K562 (cell line): Measurements from ENCODE around the gene CREB3L2. TPM values are rescaled to one million over a fixed set of nuclear protein-coding genes. Genes with fewer than 3 reads are reported as not detected.
A peak's percentile ranks its signal among the peaks of the same experiment; 100 is the strongest.

Source experiments
- ATAC-seq: fragments of 200-7000 bp; cut with Tn5 transposase; 3 replicates; pipeline ENCODE4 v1.9.1; 2020; ENCODE audit warnings: moderate library complexity
- BruUV-seq: library from RNA; stranded (reverse); fragments of 400-500 nt; replicated peaks from 2 replicates; lab custom pipeline; 2021; lab: Mats Ljungman, UMichigan
- CTCF ChIA-PET: fragments of 300-600 bp; formaldehyde crosslinking; extraction: SDS; loops from one replicate; lab custom pipeline; 2021; ENCODE audit warnings: low intra/inter-chr PET ratio; lab: Yijun Ruan, JAX
- POLR2A ChIA-PET: fragments of 300-600, 350-650 bp; sonication (Branson Sonifier 250); formaldehyde crosslinking; extraction: SDS; loops from one replicate; lab custom pipeline; 2021; ENCODE audit warnings: antibody characterized with exemption, inconsistent platforms; lab: Yijun Ruan, JAX
- DNase-seq, 4 experiments: peaks; one replicate each; pipeline versions ENCODE4 v3.0.0 to v3.0.0-alpha.2; 2011 to 2018; ENCODE audit warnings: low spot score in 3 of 4, mixed read lengths in 3 of 4; ENCODE audit errors: extremely low read depth in 1 of 4
- FAIRE-seq: peaks from 2 replicates; lab custom pipeline; 2011; peaks lifted over from hg19 to GRCh38; lab: Jason Lieb, UNC
- H2AFZ ChIP-seq: 2 replicates; pipeline ENCODE4 v1.6.0; 2011; ENCODE audit warnings: low read depth, low read length, control low read depth, inconsistent platforms
- H3K27ac ChIP-seq: fragments of 200-600 bp; 3 replicates; pipeline ENCODE4 v1.8.0; 2011; ENCODE audit warnings: low read depth, mild to moderate bottlenecking, control low read depth, inconsistent platforms, low read length, moderate library complexity, mixed read lengths; ENCODE audit errors: extremely low read depth
- H3K27me3 ChIP-seq, 2 experiments: fragments of 300-600 bp in 1 of 2; 2 replicates in 1 of 2; 3 replicates in 1 of 2; pipeline versions ENCODE4 v1.6.0 to v1.8.0; 2011; ENCODE audit warnings: inconsistent platforms in 2 of 2, low read length in 2 of 2, mild to moderate bottlenecking in 1 of 2, mixed read lengths in 1 of 2, moderate library complexity in 1 of 2; ENCODE audit not compliant: control insufficient read depth in 2 of 2, insufficient read depth in 2 of 2
- H3K36me3 ChIP-seq: fragments of 300-600 bp; 3 replicates; pipeline ENCODE4 v1.8.0; 2011; ENCODE audit warnings: mild to moderate bottlenecking, low read length, inconsistent platforms; ENCODE audit not compliant: control insufficient read depth, insufficient read depth
- H3K4me1 ChIP-seq, 2 experiments: fragments of 200-600 bp in 1 of 2; replicated peaks in 1 of 2; 2 replicates in 1 of 2; 3 replicates in 1 of 2; pipeline versions ENCODE4 v1.5.1 to v1.8.0; 2011; ENCODE audit warnings: inconsistent platforms in 2 of 2, low read length in 2 of 2, mild to moderate bottlenecking in 1 of 2, mixed read lengths in 1 of 2, moderate library complexity in 1 of 2; ENCODE audit not compliant: control insufficient read depth in 2 of 2, insufficient read depth in 2 of 2
- H3K4me2 ChIP-seq: 2 replicates; pipeline ENCODE4 v1.6.1; 2011; ENCODE audit warnings: low read length, control low read depth, inconsistent platforms, mixed read lengths; ENCODE audit not compliant: insufficient read depth
- H3K4me3 ChIP-seq: fragments of 200-600 bp; sonication (generic), shearing (Covaris generic); 2 replicates; pipeline ENCODE4 v1.5.1; 2016; ENCODE audit warnings: control low read depth, inconsistent platforms
- H3K79me2 ChIP-seq: fragments of 200-600 bp; 3 replicates; pipeline ENCODE4 v1.8.0; 2011; ENCODE audit warnings: low read length, inconsistent platforms; ENCODE audit not compliant: control insufficient read depth, insufficient read depth
- H3K9ac ChIP-seq, 2 experiments: 2 replicates each; pipeline versions ENCODE4 v1.6.0 to v1.6.1; 2011; ENCODE audit warnings: low read depth in 2 of 2, low read length in 2 of 2, control low read depth in 1 of 2, inconsistent platforms in 1 of 2, mild to moderate bottlenecking in 1 of 2, mixed read lengths in 1 of 2; ENCODE audit not compliant: insufficient read depth in 1 of 2
- H3K9me1 ChIP-seq: one replicate; pipeline ENCODE4 v1.6.0; 2011; ENCODE audit warnings: inconsistent platforms, mild to moderate bottlenecking, low read length, moderate library complexity; ENCODE audit not compliant: control insufficient read depth, insufficient read depth
- H3K9me3 ChIP-seq: replicated peaks from 2 replicates; pipeline ENCODE4 v1.5.1; 2011; ENCODE audit warnings: low read depth, low read length, inconsistent platforms; ENCODE audit not compliant: control insufficient read depth, insufficient read depth
- H4K20me1 ChIP-seq: replicated peaks from 2 replicates; pipeline ENCODE4 v1.6.1; 2011; ENCODE audit warnings: low read length, inconsistent platforms, mixed read lengths; ENCODE audit not compliant: control insufficient read depth, insufficient read depth
- CEBPB ChIP-seq: fragments of 450-650 bp; IDR thresholded peaks from 2 replicates; pipeline ENCODE4 v1.6.1; 2016; ENCODE audit warnings: missing genetic modification characterization, missing compliant biosample characterization
- CEBPG ChIP-seq, 3 experiments: fragments of 200-800 bp in 1 of 3; sonication (Bioruptor generic) in 1 of 3; sonication (generic) in 1 of 3; formaldehyde crosslinking in 1 of 3; IDR thresholded peaks in 2 of 3; conservative IDR thresholded peaks in 1 of 3; 2 replicates each; pipeline versions ENCODE4 v1.6.1 to v1.8.0; 2016 to 2022; ENCODE audit warnings: missing compliant biosample characterization in 2 of 3, missing genetic modification characterization in 2 of 3, mild to moderate bottlenecking in 1 of 3, missing genetic modification reagents in 1 of 3
- EHMT2 ChIP-seq: fragments of 450-650 bp; IDR thresholded peaks from 2 replicates; pipeline ENCODE4 v1.6.1; 2018; ENCODE audit warnings: antibody characterized with exemption
- MTA1 ChIP-seq: fragments of 450-650 bp; IDR thresholded peaks from 2 replicates; pipeline ENCODE4 v1.6.1; 2017; ENCODE audit warnings: borderline replicate concordance
- SP1 ChIP-seq: sonication (generic); formaldehyde crosslinking; IDR thresholded peaks from 2 replicates; pipeline ENCODE4 v1.8.1; 2022; ENCODE audit warnings: mild to moderate bottlenecking, missing genetic modification reagents
- TCF3 ChIP-seq: sonication (generic); formaldehyde crosslinking; IDR thresholded peaks from 2 replicates; pipeline ENCODE4 v1.4.0; 2020; ENCODE audit warnings: mild to moderate bottlenecking, missing genetic modification reagents
- YY1 ChIP-seq, 3 experiments: IDR thresholded peaks; 2 replicates each; pipeline ENCODE4 v1.6.1; 2011; ENCODE audit warnings: low read length in 2 of 3, mild to moderate bottlenecking in 2 of 3, moderate library complexity in 2 of 3, borderline replicate concordance in 1 of 3, control low read depth in 1 of 3, low read depth in 1 of 3; ENCODE audit not compliant: insufficient read depth in 3 of 3, insufficient replicate concordance in 2 of 3, control insufficient read depth in 1 of 3, insufficient read length in 1 of 3; ENCODE audit errors: extremely low read depth in 1 of 3
- ZNF592 ChIP-seq: fragments of 450-650 bp; IDR thresholded peaks from 2 replicates; pipeline ENCODE4 v1.6.1; 2017; ENCODE audit warnings: antibody characterized with exemption, mild to moderate bottlenecking
- WGBS: fragments of 100-300 bp; shearing (Covaris generic); methylation state at CpG from one replicate; pipeline ENCODE4 v1.1.6; 2016; ENCODE audit warnings: low coverage, mixed read lengths; ENCODE audit not compliant: insufficient coverage; ENCODE audit errors: missing lambda C conversion rate; 5-methylcytosine and 5-hydroxymethylcytosine counted together
- in situ Hi-C: fragments of 300-500 bp; cut with MboI; formaldehyde crosslinking; loops from 4 replicates; pipeline ENCODE4 v1.15.0; 2018; ENCODE audit warnings: inconsistent platforms, mixed read lengths
- intact Hi-C: fragments of 100-400 bp; cut with micrococcal nuclease; formaldehyde crosslinking; loops from 2 replicates; pipeline ENCODE4 v1.14.2; 2022
- polyA plus RNA-seq, 8 experiments: library from polyadenylated mRNA; depleted of rRNA in 4 of 8; stranded (reverse) in 5 of 8; unstranded in 3 of 8; fragments of >200 nt; fragmentation: Nextera tagmentation in 2 of 8; fragmentation: Illumina TruSeq in 1 of 8; extraction: Ambion mirVana in 2 of 8; extraction: Trizol in 1 of 8; gene quantifications; 2 replicates each; pipeline versions ENCODE4 v1.2.1 to v1.2.3, GENCODE V29; 2011 to 2014; ENCODE audit warnings: inconsistent platforms in 1 of 8, missing spikeins in 1 of 8
- total RNA-seq, 7 experiments: library from RNA; depleted of rRNA in 6 of 7; stranded (reverse); fragments of >200 nt in 6 of 7; fragmentation: Illumina TruSeq in 2 of 7; extraction: Trizol in 2 of 7; gene quantifications; 2 replicates each; pipeline versions ENCODE4 v1.2.1 to v1.2.3, GENCODE V29; 2011 to 2021; ENCODE audit warnings: low replicate concordance in 1 of 7
- TF ChIP-seq, protein P1 (sequence below): fragments of 450-650 bp; formaldehyde crosslinking; IDR thresholded peaks from 2 replicates; pipeline ENCODE4 v1.4.0; 2022; ENCODE audit warnings: mild to moderate bottlenecking, moderate library complexity
- TF ChIP-seq, protein P2 (sequence below): sonication (generic); formaldehyde crosslinking; IDR thresholded peaks from 2 replicates; pipeline ENCODE4 v1.4.0; 2020; ENCODE audit warnings: mild to moderate bottlenecking, missing genetic modification reagents

The CREB3L2 gene
- total and polyA plus RNA-seq, 9 of the 15 experiments (the other 6 are each of a cell fraction or from before 2014, with no cell fraction given), result 7.1 to 45.6 (median 15.8) TPM

DNA sequence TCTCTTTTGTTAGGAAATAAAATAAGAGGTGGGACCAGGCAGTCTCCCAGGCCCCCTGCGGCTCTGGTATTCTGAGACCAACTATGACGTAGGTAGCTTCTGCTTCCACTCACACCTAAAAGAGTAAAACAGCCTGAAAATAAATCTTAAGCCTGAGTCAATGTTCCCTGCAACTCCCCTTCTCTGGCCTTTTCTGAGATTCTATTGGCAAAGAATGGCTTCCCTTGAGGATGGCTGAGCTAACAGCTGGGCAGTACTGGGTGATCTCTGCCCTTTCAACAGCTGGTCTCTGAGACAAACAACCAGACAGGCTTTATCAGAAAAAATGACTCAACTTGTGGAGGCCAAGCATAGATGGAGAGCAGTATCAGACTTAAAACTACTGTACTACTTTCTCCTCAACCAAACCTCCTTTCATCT is 58.7 kb downstream of the CREB3L2 start (continued):
- TF ChIP-seq ZNF592 (peak; percentile 55; the same call in 1 of the 2 replicates), EHMT2 (0 out of 2 replicates have a peak, but pooled peaks have one; percentile 9), YY1 (IDR thresholded peaks at IDR 0.05; ENCODE audit: borderline replicate concordance in 1 of 3, control insufficient read depth in 1 of 3, extremely low read depth in 1 of 3, insufficient read depth in 3 of 3, insufficient read length in 1 of 3, insufficient replicate concordance in 2 of 3, low read depth in 1 of 3, low read length in 2 of 3) (peak in 1 of 3 experiments; percentile 51), TCF3 (CRISPR knock-in tag) (peak; percentile 82)

DNA sequence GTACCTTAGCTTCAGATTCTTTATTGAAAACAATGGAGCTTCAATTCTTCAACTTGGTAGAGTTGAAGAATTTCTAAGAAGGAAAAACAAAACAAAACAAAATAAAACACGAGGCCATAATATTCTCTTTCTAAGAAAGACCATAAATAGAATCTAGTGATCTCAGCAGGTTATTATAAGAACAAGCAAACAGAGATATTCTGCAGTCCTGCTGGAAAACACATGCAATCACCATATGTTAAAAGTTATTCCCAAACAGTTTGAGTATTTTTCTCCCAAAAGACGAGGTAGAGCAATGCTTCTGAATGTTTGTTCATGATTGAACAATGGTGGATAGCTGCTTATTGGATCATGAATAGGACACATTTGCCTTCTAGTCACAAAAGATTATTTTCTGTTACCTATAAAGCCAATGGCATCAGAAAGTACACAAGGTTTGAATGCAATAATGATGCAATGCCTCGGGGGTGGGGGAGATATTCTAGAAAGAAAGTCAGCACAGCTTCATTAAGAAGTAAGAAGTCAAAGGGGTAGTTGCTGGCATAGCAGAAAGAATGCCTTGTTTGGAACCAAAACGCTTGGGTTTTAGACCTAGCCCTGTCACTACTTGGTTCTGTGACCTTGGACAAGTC is 59.3 kb downstream of the CREB3L2 start:
- FAIRE-seq (no peak), ATAC-seq (peak; percentile 17), DNase-seq (no peak)
- Histone ChIP-seq H4K20me1 (no peaks in the 10 kb centered on the region), H3K4me1 (peaks cover 7 to 51% of the 10 kb centered on the region in 2 experiments), H2AFZ (no peak overlapping the region), H3K27me3 (no peaks in the 10 kb centered on the region), H3K36me3 (peaks cover 5% of the 10 kb centered on the region; the same call in 1 of the 3 replicates), H3K4me2 (no peak overlapping the region), H3K27ac (peak overlapping the region; percentile 9), H3K9ac (no peak overlapping the region; a peak in 1 of 4 replicates), H3K79me2 (peaks cover 72% of the 10 kb centered on the region), H3K9me1 (no peaks in the 10 kb centered on the region), H3K9me3 (no peaks in the 10 kb centered on the region), H3K4me3 (no peak overlapping the region)
- ChIA-PET POLR2A (interaction anchor here (0.8 to 2.4 kb wide), 4 partner anchors 9 to 555 kb away, joined by 3 to 7 read pairs (median 5); no protein-coding TSS in a partner anchor), CTCF (no interaction called here)
- in situ Hi-C loops, result no loop called here
- intact Hi-C loops, result no loop called here
- BruUV-seq, result no TSS peak
- 18% methylated on average over 4 of the region's 4 CpGs for WGBS
- peak; percentile 83 for TF ChIP-seq CEBPB
- TF ChIP-seq SP1 (CRISPR knock-in tag), result peak; percentile 13; the same call in 1 of the 2 replicates
- no peak for TF ChIP-seq MTA1
- TF ChIP-seq CEBPG (CRISPR knock-in tag; IDR thresholded peaks at IDR 0.05), result peak; percentile 91
- peak; percentile 95 for TF ChIP-seq CEBPG (tag; conservative IDR thresholded peaks at IDR 0.05 in 1 of 2, IDR thresholded peaks at IDR 0.05 in 1 of 2)
- TF ChIP-seq, protein P1, sequence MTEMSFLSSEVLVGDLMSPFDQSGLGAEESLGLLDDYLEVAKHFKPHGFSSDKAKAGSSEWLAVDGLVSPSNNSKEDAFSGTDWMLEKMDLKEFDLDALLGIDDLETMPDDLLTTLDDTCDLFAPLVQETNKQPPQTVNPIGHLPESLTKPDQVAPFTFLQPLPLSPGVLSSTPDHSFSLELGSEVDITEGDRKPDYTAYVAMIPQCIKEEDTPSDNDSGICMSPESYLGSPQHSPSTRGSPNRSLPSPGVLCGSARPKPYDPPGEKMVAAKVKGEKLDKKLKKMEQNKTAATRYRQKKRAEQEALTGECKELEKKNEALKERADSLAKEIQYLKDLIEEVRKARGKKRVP (CRISPR knock-in tag), result peak; percentile 71
- TF ChIP-seq, protein P2, sequence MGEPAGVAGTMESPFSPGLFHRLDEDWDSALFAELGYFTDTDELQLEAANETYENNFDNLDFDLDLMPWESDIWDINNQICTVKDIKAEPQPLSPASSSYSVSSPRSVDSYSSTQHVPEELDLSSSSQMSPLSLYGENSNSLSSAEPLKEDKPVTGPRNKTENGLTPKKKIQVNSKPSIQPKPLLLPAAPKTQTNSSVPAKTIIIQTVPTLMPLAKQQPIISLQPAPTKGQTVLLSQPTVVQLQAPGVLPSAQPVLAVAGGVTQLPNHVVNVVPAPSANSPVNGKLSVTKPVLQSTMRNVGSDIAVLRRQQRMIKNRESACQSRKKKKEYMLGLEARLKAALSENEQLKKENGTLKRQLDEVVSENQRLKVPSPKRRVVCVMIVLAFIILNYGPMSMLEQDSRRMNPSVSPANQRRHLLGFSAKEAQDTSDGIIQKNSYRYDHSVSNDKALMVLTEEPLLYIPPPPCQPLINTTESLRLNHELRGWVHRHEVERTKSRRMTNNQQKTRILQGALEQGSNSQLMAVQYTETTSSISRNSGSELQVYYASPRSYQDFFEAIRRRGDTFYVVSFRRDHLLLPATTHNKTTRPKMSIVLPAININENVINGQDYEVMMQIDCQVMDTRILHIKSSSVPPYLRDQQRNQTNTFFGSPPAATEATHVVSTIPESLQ, result no peak
